GM12878 (cell line): ENCODE data around the gene NPEPPS. TPM values are rescaled to one million over a fixed set of nuclear protein-coding genes. Genes with fewer than 3 reads are reported as not detected.
"Not testable (repeated sequence)": the region's sequence is repeated elsewhere in the genome, so short reads cannot be mapped to it uniquely, and the experiment has no call there.

Experiments
- ATAC-seq: fragments of 200-7000 bp; cut with Tn5 transposase; 3 replicates; pipeline ENCODE4 v1.9.1; 2020; ENCODE audit warnings: mild to moderate bottlenecking, moderate library complexity
- BruUV-seq: library from RNA; stranded (reverse); fragments of 400-500 nt; replicated peaks from 2 replicates; lab custom pipeline; 2021; lab: Mats Ljungman, UMichigan
- CTCF ChIA-PET: fragments of 300-600 bp; sonication (Branson Sonifier 250); formaldehyde crosslinking; extraction: SDS; loops from one replicate; lab custom pipeline; 2021; ENCODE audit warnings: inconsistent platforms; lab: Yijun Ruan, JAX
- POLR2A ChIA-PET: fragments of 350-600 bp; formaldehyde crosslinking; extraction: SDS; loops from one replicate; lab custom pipeline; 2021; ENCODE audit warnings: inconsistent platforms; lab: Charles Lee
- RAD21 ChIA-PET: fragments of 300-600 bp; sonication (Branson Sonifier 250); formaldehyde crosslinking; loops from one replicate; lab custom pipeline; 2023; ENCODE audit warnings: antibody characterized with exemption; ENCODE audit not compliant: unreplicated experiment; lab: Charles Lee
- SMC1A ChIA-PET: fragments of 300-600 bp; sonication (Branson Sonifier 250); formaldehyde crosslinking; loops from one replicate; lab custom pipeline; 2023; ENCODE audit not compliant: unreplicated experiment, uncharacterized antibody; lab: Charles Lee
- DNase-seq: peaks from one replicate; pipeline ENCODE4 v3.0.0-alpha.2; 2011; ENCODE audit warnings: low read depth, low spot score
- FAIRE-seq: peaks from 3 replicates; lab custom pipeline; 2011; peaks lifted over from hg19 to GRCh38; lab: Jason Lieb, UNC
- H2AFZ ChIP-seq: 2 replicates; pipeline ENCODE4 v1.6.0; 2011; ENCODE audit warnings: low read depth, low read length, control low read depth; ENCODE audit not compliant: control insufficient read depth
- H3K27ac ChIP-seq: 2 replicates; pipeline ENCODE4 v1.5.1; 2011; ENCODE audit warnings: control low read depth; ENCODE audit not compliant: control insufficient read depth, insufficient read depth
- H3K27me3 ChIP-seq, 2 experiments: replicated peaks in 1 of 2; 2 replicates each; pipeline versions ENCODE4 v1.6.0 to v1.6.1; 2011; ENCODE audit warnings: low read length in 1 of 2; ENCODE audit not compliant: control insufficient read depth in 2 of 2, insufficient read depth in 2 of 2
- H3K36me3 ChIP-seq, 2 experiments: 2 replicates each; pipeline ENCODE4 v1.5.1; 2011; ENCODE audit warnings: low read length in 1 of 2; ENCODE audit not compliant: control insufficient read depth in 2 of 2, insufficient read depth in 2 of 2
- H3K4me1 ChIP-seq: 2 replicates; pipeline ENCODE4 v1.6.1; 2011; ENCODE audit warnings: mild to moderate bottlenecking, low read length, moderate library complexity, mixed read lengths; ENCODE audit not compliant: control insufficient read depth, insufficient read depth
- H3K4me2 ChIP-seq: 2 replicates; pipeline ENCODE4 v1.6.0; 2011; ENCODE audit warnings: control low read depth; ENCODE audit not compliant: control insufficient read depth, insufficient read depth
- H3K4me3 ChIP-seq: fragments of 200-600 bp; sonication (generic); 2 replicates; pipeline ENCODE4 v1.5.1; 2016
- H3K79me2 ChIP-seq: 2 replicates; pipeline ENCODE4 v1.6.0; 2011; ENCODE audit warnings: low read length; ENCODE audit not compliant: control insufficient read depth, insufficient read depth
- H3K9ac ChIP-seq: 2 replicates; pipeline ENCODE4 v1.8.0; 2011; ENCODE audit warnings: low read length, control low read depth, mixed read lengths; ENCODE audit not compliant: control insufficient read depth, insufficient read depth
- H3K9me3 ChIP-seq: replicated peaks from 3 replicates; pipeline ENCODE4 v1.5.1; 2011; ENCODE audit warnings: mild to moderate bottlenecking, low read length; ENCODE audit not compliant: control insufficient read depth, insufficient read depth
- H4K20me1 ChIP-seq: 2 replicates; pipeline ENCODE4 v1.6.0; 2011; ENCODE audit not compliant: control insufficient read depth, insufficient read depth
- WGBS: methylation state at CpG from one replicate; pipeline ENCODE4 v1.1.6; 2016; ENCODE audit warnings: low lambda C conversion rate; ENCODE audit not compliant: insufficient replicate concordance, insufficient coverage; ENCODE audit errors: missing lambda C conversion rate; 5-methylcytosine and 5-hydroxymethylcytosine counted together
- in situ Hi-C: fragments of 300-500 bp; cut with MboI; formaldehyde crosslinking; loops from 9 replicates; pipeline ENCODE4 v1.14.3; 2018; ENCODE audit warnings: mixed read lengths
- intact Hi-C: fragments of 100-400 bp; cut with micrococcal nuclease; formaldehyde crosslinking; loops from one replicate; pipeline ENCODE4 v1.14.2; 2022; ENCODE audit not compliant: unreplicated experiment
- polyA plus RNA-seq, 11 experiments: library from polyadenylated mRNA; depleted of rRNA in 4 of 11; unstranded in 6 of 11; stranded (reverse) in 5 of 11; fragments of >200 nt; fragmentation: Nextera tagmentation in 4 of 11; fragmentation: Illumina TruSeq in 1 of 11; extraction: Ambion mirVana in 4 of 11; extraction: Trizol in 1 of 11; gene quantifications; 1 replicate in 1 of 11; 2 replicates in 10 of 11; pipeline versions ENCODE4 v1.2.1 to v1.2.3, GENCODE V29; 2011 to 2016; ENCODE audit warnings: inconsistent platforms in 2 of 11, missing spikeins in 2 of 11, low read depth in 1 of 11
- total RNA-seq, 4 experiments: library from RNA; depleted of rRNA in 3 of 4; stranded (reverse); fragments of >200 nt in 3 of 4; fragmentation: Illumina TruSeq in 1 of 4; extraction: Trizol in 1 of 4; gene quantifications; 2 replicates each; pipeline versions ENCODE4 v1.2.1 to v1.2.3, GENCODE V29; 2013 to 2021

The NPEPPS gene
- total and polyA plus RNA-seq, 10 of the 15 experiments (the other 5 are each of a cell fraction or from before 2014, with no cell fraction given) = 25.8 to 214 (median 64.6) TPM

GRCh38 chr17:47556108-47556507, 25.2 kb downstream of the NPEPPS start:
- RAD21 ChIA-PET = interaction anchor here (0.7 kb wide), 1 partner anchor 58 kb away, joined by 3 read pairs; no protein-coding TSS in a partner anchor
- H3K27me3 ChIP-seq, H3K4me2 ChIP-seq, H3K4me3 ChIP-seq, CTCF ChIA-PET, in situ Hi-C loops, POLR2A ChIA-PET, H3K36me3 ChIP-seq, ATAC-seq, H3K9ac ChIP-seq, H4K20me1 ChIP-seq, H3K27ac ChIP-seq, H3K79me2 ChIP-seq, H3K9me3 ChIP-seq, DNase-seq, SMC1A ChIA-PET, H2AFZ ChIP-seq, FAIRE-seq, H3K4me1 ChIP-seq, intact Hi-C loops: not testable (repeated sequence)
- TSS peak; percentile 53 for BruUV-seq
- WGBS = 96% methylated on average over 3 of the region's 3 CpGs

DNA sequence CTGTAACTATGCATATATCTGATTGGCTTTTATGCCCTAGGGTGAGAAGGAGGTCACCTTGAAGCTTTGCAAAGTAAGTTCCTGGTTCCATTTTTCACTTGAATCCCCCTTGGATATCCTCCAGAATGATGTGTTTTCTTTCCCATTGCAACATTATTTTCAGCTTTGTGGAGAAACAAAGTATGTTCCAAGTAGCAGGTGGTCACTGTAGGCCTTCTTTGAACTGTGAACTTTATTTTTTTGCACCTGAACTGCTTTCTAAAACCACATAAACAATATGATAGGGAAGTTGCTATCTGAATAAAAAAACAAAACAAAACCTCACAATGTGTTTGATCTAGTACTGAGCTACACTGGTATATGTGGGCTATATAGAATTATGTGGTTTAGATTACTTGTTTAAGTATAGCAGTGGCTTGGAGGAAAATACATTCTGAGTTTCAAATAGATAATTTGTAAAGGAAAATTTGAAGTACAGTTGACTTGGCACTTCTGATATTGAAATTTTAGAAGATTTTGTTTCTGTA, 29.7 kb downstream of the NPEPPS start:
- H3K79me2 ChIP-seq, DNase-seq, H3K4me3 ChIP-seq, ATAC-seq, in situ Hi-C loops, H3K4me1 ChIP-seq, RAD21 ChIA-PET, H2AFZ ChIP-seq, intact Hi-C loops, POLR2A ChIA-PET, H4K20me1 ChIP-seq, H3K27ac ChIP-seq, H3K9ac ChIP-seq, FAIRE-seq, H3K4me2 ChIP-seq, SMC1A ChIA-PET, H3K9me3 ChIP-seq, H3K27me3 ChIP-seq, CTCF ChIA-PET, H3K36me3 ChIP-seq: not testable (repeated sequence)
- TSS peak; percentile 23 for BruUV-seq

DNA sequence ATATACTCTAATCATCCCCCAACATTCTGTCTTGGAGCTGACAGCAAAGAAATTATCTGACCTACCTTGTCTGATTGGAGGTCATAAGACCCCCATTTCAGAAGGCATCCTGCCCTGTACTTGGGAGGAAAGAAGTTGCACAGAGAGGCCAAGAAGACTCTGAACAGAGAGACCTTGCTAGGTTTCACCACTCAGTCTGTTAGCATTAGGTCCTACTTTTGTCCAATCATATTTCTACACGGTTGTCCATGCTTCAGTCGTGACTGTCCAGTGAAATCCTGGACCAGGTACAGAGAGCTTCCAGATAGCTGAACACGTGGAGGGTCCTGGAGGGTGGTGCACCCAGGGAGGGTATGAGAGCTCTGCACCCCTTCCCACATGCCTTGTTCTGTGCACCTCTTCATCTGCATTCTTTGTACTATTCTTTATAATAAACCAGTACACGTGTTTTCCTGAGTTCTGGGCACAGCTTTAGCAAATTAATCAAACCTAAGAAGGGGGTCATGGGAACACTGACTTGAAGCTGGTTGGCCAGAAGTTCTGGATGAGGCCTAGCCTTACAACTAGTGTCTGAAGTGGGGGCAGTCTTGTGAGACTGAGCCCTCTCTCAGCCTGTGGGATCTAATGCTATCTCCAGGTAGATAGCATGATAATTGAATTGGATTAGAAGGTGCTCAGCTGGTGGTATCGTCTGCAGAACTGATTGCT, 30.9 kb downstream of the NPEPPS start:
- H3K4me3 ChIP-seq, H3K79me2 ChIP-seq, in situ Hi-C loops, H3K4me1 ChIP-seq, SMC1A ChIA-PET, BruUV-seq, DNase-seq, H3K9ac ChIP-seq, ATAC-seq, H2AFZ ChIP-seq, POLR2A ChIA-PET, H4K20me1 ChIP-seq, H3K27me3 ChIP-seq, RAD21 ChIA-PET, H3K36me3 ChIP-seq, FAIRE-seq, H3K4me2 ChIP-seq, CTCF ChIA-PET, intact Hi-C loops, H3K27ac ChIP-seq, H3K9me3 ChIP-seq: not testable (repeated sequence)
- WGBS = 75% methylated on average over 5 of the region's 5 CpGs

DNA sequence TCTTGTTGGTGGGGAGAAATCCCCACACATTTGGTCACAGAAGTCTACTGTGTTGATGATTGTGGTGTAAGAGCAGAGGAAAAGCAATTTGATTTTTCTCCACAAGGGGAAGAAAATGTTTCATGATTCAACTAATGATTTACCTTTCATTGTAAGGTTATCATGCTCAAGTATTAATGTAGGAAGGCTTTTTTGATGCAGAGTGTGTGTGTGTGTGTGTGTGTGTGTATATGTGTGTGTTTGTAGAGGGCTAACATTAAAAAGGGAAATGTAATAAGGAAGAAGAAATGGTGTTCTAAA, 31.4 kb downstream of the NPEPPS start:
- DNase-seq, H4K20me1 ChIP-seq, H3K36me3 ChIP-seq, H3K79me2 ChIP-seq, H3K27me3 ChIP-seq, H3K4me3 ChIP-seq, intact Hi-C loops, H3K4me2 ChIP-seq, H3K27ac ChIP-seq, ATAC-seq, RAD21 ChIA-PET, CTCF ChIA-PET, H3K4me1 ChIP-seq, SMC1A ChIA-PET, in situ Hi-C loops, POLR2A ChIA-PET, BruUV-seq, H2AFZ ChIP-seq, H3K9ac ChIP-seq, H3K9me3 ChIP-seq: not testable (repeated sequence)
- peak; percentile 64 for FAIRE-seq
